ENCODE measurements around the gene AREG. TPM values are rescaled to one million over a fixed set of nuclear protein-coding genes. Genes with fewer than 3 reads are reported as not detected.

Gene AREG
- total and polyA plus RNA-seq, 2 of the 4 experiments (the other 2 are of a cell fraction) = 0.17 to 0.18 TPM

GRCh38 chr4:74456056-74456744, 11.3 kb downstream of the AREG start:
- Histone ChIP-seq H2BK15ac (ENCODE audit: low read depth, low read length) (no peak overlapping the region; the same call in 2 of the 3 replicates), H3K27me3 (ENCODE audit: control insufficient read depth, insufficient read depth, low read length) (no peaks in the 10 kb centered on the region), H4K8ac (ENCODE audit: low read depth in 2 of 2, low read length in 2 of 2) (no peak overlapping the region), H3K79me1 (ENCODE audit: low read depth in 1 of 2, low read length in 2 of 2) (no peaks in the 10 kb centered on the region), H2BK5ac (ENCODE audit: low read depth, low read length, poor library complexity, severe bottlenecking) (no peak overlapping the region), H2AK5ac (ENCODE audit: low read depth, low read length) (no peak overlapping the region; the same call in 1 of the 2 replicates), H3K4me1 (ENCODE audit: control insufficient read depth, insufficient read depth, low read length) (no peaks in the 10 kb centered on the region), H3K56ac (ENCODE audit: extremely low read depth, insufficient read depth, low read length) (no peak overlapping the region), H3K4me3 (ENCODE audit: insufficient read depth, low read depth, low read length) (no peak overlapping the region), H3K9me1 (ENCODE audit: insufficient read depth, low read length) (no peaks in the 10 kb centered on the region; the same call in 1 of the 2 replicates), H3K36me3 (ENCODE audit: control insufficient read depth, insufficient read depth, low read length) (no peaks in the 10 kb centered on the region; the same call in 1 of the 2 replicates), H3K4ac (ENCODE audit: low read depth, low read length) (no peak overlapping the region), H2AFZ (replicated peaks; ENCODE audit: low read length, poor library complexity) (no peak overlapping the region), H3K27ac (ENCODE audit: insufficient read depth, low read length) (no peak overlapping the region), H2BK20ac (ENCODE audit: low read depth, low read length) (no peak overlapping the region), H3K23ac (ENCODE audit: low read depth, low read length) (no peak overlapping the region), H3K18ac (ENCODE audit: low read depth, low read length) (no peak overlapping the region), H2BK120ac (ENCODE audit: low read depth, low read length) (no peak overlapping the region), H3K4me2 (ENCODE audit: low read depth, low read length) (no peak overlapping the region), H2AK9ac (replicated peaks; ENCODE audit: low read depth, low read length, poor library complexity) (no peak overlapping the region), H3K14ac (replicated peaks; ENCODE audit: low read depth, low read length) (no peak overlapping the region), H3K9ac (ENCODE audit: low read depth, low read length) (no peak overlapping the region), H4K91ac (ENCODE audit: insufficient read depth, low read depth, low read length) (no peak overlapping the region), H3K9me3 (ENCODE audit: control insufficient read depth, insufficient read depth, low read length) (no peaks in the 10 kb centered on the region), H4K20me1 (ENCODE audit: insufficient read depth, low read length) (no peaks in the 10 kb centered on the region), H4K5ac (ENCODE audit: low read depth, low read length) (no peak overlapping the region)
- ATAC-seq (ENCODE audit: low read depth) (no peak), DNase-seq (no peak)
- ChIA-PET CTCF (interaction anchor here (1.0 kb wide), 1 partner anchor 11 kb away, joined by 5 read pairs; the partner anchor contains the start of gene AREG), POLR2A (ENCODE audit: unreplicated experiment) (no interaction called here)
- BruUV-seq (replicated peaks) = no TSS peak
- in situ Hi-C loops (cut with MboI; ENCODE audit: low sequenced_read_pairs) (no loop called here), dilution Hi-C loops (cut with HindIII; ENCODE audit: low sequenced_read_pairs, unreplicated experiment) (no loop called here), intact Hi-C loops (cut with micrococcal nuclease) (no loop called here)
- WGBS, 2 experiments (ENCODE audit: extremely low coverage in 2 of 2, insufficient read length in 1 of 2) = no CpG with 5 or more reads among the region's 3 CpGs
- TF ChIP-seq RAD21 (IDR thresholded peaks at IDR 0.05; ENCODE audit: low read length) (no peak), ELK1 (IDR thresholded peaks at IDR 0.05; ENCODE audit: borderline replicate concordance, low read depth, low read length) (no peak), CTCF (conservative IDR thresholded peaks at IDR 0.05; ENCODE audit: low read depth, low read length) (no peak), MAFK (IDR thresholded peaks at IDR 0.05; ENCODE audit: low read depth, low read length) (no peak), CHD1 (IDR thresholded peaks at IDR 0.05; ENCODE audit: low read depth, low read length) (no peak), FOS (IDR thresholded peaks at IDR 0.05; ENCODE audit: low read depth, low read length) (no peak), CEBPB (IDR thresholded peaks at IDR 0.05; ENCODE audit: low read depth, low read length) (no peak), MXI1 (IDR thresholded peaks at IDR 0.05; ENCODE audit: borderline replicate concordance, low read depth, low read length) (no peak), NFE2L2 (IDR thresholded peaks at IDR 0.05; ENCODE audit: low read depth, low read length) (no peak), RFX5 (IDR thresholded peaks at IDR 0.05; ENCODE audit: low read depth, low read length) (no peak), POLR2A (IDR thresholded peaks at IDR 0.05; ENCODE audit: low read depth, low read length) (no peak), MAZ (IDR thresholded peaks at IDR 0.05; ENCODE audit: borderline replicate concordance, low read depth, low read length) (no peak), SMC3 (IDR thresholded peaks at IDR 0.05; ENCODE audit: low read depth, low read length) (no peak), BHLHE40 (IDR thresholded peaks at IDR 0.05; ENCODE audit: low read depth, low read length) (no peak), RCOR1 (IDR thresholded peaks at IDR 0.05; ENCODE audit: insufficient replicate concordance, low read length) (no peak)
- TF ChIP-seq, protein P1, sequence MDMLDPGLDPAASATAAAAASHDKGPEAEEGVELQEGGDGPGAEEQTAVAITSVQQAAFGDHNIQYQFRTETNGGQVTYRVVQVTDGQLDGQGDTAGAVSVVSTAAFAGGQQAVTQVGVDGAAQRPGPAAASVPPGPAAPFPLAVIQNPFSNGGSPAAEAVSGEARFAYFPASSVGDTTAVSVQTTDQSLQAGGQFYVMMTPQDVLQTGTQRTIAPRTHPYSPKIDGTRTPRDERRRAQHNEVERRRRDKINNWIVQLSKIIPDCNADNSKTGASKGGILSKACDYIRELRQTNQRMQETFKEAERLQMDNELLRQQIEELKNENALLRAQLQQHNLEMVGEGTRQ (IDR thresholded peaks at IDR 0.05; ENCODE audit: low read depth, low read length) = no peak

Data from IMR-90 (cell line).